ENCODE measurements around the gene HPX. TPM values are rescaled to one million over a fixed set of nuclear protein-coding genes. Genes with fewer than 3 reads are reported as not detected.
A peak's percentile ranks its signal among the peaks of the same experiment; 100 is the strongest.

The HPX gene
- total RNA-seq, 2 donors from 2014 or later: 1.2 to 1.7 TPM

- intact Hi-C loops (cut with DNase I): no loop called here
- DNase-seq (ENCODE audit: low spot score): no peak
Measured at GRCh38 chr11:6420677-6421076, 20.1 kb downstream of the HPX start.

GRCh38 chr11:6419009-6419631 lies 21.7 kb downstream of the HPX start, which contains the start of gene APBB1:
APBB1 (minus strand) TSS chr11:6419094; CDS start chr11:6411347, 7,747 bp downstream.
- peak; percentile 86 for DNase-seq (ENCODE audit: low spot score)
- intact Hi-C loops (cut with DNase I): no loop called here

DNA sequence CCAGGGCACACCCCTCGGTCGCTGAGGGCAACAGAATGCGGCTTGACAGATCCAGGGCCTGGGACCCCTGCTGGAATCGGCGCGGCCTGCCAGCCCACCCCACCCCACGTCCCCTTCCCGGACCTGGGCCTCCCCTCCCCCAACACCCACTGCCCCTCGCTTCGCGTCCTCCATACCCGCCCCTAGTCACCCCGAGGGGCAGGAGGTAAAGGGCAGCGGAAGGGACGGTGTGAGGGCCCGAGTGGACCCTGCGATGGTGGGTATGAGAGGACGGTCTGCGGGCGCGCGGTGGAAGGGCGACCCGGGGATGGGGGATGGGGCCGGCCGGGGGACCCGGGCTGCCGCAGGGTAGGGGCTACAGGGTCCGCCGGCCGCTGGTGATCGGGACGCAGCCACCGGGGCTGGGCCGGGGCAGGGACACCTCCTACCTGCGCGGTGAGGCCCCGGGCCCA lies 22.2 kb downstream of the HPX start:
- intact Hi-C loops (cut with DNase I): no loop called here
- DNase-seq (ENCODE audit: low spot score): no peak

- intact Hi-C loops (cut with DNase I): no loop called here
- no peak for DNase-seq (ENCODE audit: low spot score)
Measured at GRCh38 chr11:6417907-6418556, 22.8 kb downstream of the HPX start.

DNA sequence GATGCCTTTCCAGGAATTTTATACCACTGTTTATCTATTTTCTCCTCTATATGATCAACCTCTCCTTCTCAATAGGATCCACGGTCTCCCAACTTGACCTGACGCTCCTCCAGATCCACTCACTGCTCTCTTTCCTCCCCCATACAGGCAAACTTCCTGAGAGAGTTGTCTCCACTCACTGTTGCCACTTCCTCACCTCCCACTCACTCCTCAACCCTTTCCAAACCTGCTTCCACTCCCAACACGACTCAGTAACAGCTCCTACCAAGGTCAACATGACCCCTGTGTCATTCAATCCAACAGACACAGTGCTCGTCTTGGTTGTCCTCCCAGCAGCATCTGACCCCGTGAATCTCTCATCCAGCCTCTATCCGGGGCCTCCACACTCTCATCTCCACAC lies 25.0 kb downstream of the HPX start:
- intact Hi-C loops (cut with DNase I): no loop called here
- no peak for DNase-seq (ENCODE audit: low spot score)

DNA sequence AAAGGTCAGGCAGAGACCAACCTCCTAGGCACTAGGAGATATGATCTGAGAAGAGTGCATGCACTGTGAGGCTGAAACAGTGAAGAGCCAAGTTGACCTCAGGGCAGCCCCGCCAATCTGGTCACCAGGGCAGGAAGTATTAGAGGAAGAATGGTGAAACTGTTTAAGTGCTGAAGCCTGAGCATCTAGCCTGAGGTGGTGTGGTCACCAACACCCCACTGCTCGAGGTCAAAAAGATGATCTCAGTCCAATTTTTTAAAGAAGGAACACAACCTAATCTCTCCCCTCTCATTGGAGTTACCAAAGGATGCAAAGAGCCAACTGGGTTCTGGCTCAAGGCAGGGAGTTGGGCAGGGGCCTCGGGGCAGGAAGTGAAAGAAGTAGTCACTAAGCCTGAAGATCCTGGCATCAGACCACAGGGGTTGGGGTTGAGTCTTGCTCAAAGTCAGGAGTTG lies 25.9 kb downstream of the HPX start:
- DNase-seq (ENCODE audit: low spot score): no peak
- intact Hi-C loops (cut with DNase I): no loop called here

- intact Hi-C loops (cut with DNase I): no loop called here
- no peak for DNase-seq (ENCODE audit: low spot score)
Measured at GRCh38 chr11:6413791-6414201, 27.0 kb downstream of the HPX start.

DNA sequence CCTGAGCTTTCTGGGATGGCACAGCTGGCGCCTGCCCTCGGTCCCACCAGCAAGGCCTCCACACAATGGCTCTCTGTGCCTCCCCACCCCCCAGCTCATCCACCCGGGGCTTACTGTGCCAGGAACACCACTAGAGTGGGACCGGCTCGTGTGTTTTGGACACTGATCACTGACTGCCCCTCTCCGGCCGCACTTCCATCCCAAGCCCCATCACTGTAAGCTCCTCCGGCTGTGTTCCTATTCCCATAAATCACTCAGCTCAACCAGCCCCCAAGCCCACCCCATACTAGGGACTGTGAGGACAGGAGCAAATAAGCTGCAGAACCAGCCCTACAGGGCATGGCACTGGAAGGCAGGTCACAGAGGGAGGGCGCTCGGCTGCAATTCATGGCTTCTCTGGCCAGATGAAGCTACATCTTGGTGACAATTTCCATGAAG lies 29.2 kb downstream of the HPX start:
- no peak for DNase-seq (ENCODE audit: low spot score)
- intact Hi-C loops (cut with DNase I): no loop called here

DNA sequence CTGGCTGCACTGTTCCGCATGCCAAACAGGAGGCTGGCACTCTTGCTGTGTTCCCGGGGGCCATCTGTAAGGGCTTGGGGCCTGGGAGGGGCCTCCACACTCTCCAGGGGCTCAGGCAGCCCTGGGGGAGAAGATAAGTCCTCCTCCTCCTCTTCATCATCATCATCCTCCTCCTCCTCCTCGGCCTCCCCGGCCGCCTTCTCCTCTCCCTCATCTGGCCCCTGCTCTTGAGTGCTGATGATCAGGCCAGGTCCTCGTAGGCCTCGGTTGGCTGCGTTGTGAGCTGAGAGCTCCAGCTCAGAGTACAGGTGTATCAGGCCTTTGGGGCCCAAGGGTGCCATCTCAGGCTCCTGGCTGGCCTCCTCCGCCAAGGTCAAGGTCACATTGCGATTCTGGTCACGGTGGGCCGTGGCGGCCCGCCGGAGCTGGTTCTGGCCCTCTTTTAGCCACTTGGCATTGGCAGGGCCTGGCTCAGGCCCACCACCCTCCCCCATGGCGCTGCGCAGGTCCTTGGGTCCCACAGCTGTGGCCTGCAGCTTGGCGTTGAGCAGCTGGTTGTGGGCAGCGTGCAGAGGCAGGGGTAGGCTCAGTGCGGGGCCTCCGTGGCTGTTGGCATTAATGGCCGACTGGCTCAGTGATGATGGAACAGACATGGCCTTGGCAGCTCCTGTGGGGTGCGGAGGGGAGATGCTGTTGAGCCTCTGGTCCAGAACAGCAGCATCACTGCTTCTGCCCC lies 29.9 kb downstream of the HPX start:
- DNase-seq (ENCODE audit: low spot score): no peak
- intact Hi-C loops (cut with DNase I): no loop called here

DNA sequence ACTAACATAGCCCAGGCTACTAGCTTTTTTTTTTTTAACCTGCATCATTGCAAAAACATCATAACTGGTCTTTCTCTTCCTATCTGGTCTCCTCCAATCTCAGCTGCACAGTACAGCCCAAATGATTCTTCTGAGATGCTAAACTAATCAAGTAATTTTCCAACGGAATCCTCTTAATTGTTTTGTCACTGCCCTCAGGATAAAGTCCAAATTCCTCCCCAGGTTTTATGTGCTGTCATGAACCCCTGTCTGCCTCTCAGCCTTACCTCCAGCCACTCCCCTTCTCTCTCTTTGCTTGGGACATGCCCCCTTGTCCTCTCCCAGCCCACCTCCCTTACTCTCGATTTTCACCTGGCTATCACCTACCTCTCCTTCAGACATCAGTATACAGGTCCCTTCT lies 34.4 kb downstream of the HPX start:
- intact Hi-C loops (cut with DNase I): no loop called here
- DNase-seq (ENCODE audit: low spot score): no peak

GRCh38 chr11:6405846-6406245 lies 34.9 kb downstream of the HPX start:
- peak; percentile 50 for DNase-seq (ENCODE audit: low spot score)
- intact Hi-C loops (cut with DNase I): no loop called here

DNA sequence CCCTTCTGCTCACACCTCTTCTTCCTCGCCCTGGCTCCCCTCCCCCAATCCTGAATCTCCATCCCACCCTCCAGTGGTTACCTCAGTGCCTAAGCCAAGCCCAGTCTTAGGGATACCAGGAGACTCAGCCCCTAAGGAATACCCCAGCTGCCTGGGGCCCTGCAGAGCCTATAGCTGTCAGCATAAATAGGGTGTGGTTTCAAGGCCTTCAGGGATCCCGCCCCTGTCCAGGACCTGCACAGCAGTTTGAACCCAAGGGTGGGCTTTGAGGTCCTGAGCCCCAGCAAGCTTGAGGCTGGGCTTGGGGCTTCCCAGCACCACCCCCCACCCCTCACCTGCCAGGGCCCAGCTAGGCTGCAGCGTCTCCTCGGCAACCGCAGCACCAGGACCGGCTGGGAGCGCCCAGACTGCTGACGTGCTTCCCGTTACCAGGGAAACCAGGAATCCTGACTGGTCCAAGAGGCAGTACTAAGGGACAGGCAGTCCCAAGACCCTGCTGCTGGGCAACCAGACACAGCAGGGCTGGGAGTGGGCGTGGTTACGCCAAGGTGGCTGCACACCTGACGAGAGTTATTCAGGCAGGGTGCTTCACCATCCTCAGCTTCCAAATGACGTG lies 35.6 kb downstream of the HPX start:
- intact Hi-C loops (cut with DNase I): no loop called here
- DNase-seq (ENCODE audit: low spot score): peak; percentile 77

GRCh38 chr11:6404342-6405051 lies 36.3 kb downstream of the HPX start:
- DNase-seq (ENCODE audit: low spot score): no peak
- intact Hi-C loops (cut with DNase I): no loop called here

DNA sequence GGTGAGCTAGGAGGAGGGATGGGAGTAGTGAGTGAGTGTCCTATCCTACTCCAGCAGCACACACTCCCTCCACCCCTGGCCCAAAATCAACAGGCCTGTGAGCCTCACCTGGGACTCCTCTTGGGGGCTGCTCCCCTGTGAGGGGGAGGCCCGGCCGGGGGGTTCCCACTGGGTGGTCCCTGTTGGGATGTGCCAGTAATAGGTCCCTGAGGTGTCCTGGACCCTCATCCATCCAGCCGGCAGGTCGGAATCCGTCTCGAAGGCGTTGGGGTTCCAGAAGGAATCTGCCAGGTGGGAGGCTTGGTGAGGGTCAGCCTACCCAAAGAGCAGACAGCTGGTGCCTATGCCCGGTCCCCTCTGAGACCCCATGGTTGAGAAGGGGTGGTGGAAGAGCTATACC lies 37.2 kb downstream of the HPX start:
- no peak for DNase-seq (ENCODE audit: low spot score)
- intact Hi-C loops (cut with DNase I): no loop called here

DNA sequence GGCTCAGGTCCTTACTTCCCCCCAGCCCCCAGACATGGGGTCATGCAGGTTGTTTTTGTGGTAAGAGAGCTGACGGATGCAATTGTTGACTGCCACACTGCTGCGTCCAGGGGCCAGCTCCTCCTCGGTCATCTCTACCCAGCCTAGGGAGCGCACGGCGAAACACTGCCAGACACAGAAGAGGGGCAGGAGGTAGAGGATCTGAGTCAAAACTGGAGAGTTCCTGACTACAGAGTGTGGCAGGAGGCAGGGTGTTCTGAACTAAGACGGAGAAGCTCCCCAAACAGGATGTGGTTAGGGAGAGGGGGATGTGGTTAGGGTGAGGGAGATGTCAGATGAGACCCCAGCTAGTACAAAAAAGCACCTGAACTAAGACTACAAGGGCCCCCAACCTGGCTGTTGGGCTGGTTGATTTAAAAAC lies 38.2 kb downstream of the HPX start:
- intact Hi-C loops (cut with DNase I): no loop called here
- no peak for DNase-seq (ENCODE audit: low spot score)

- DNase-seq (ENCODE audit: low spot score): no peak
- intact Hi-C loops (cut with DNase I): no loop called here
Measured at GRCh38 chr11:6402061-6402470, 38.7 kb downstream of the HPX start.

DNA sequence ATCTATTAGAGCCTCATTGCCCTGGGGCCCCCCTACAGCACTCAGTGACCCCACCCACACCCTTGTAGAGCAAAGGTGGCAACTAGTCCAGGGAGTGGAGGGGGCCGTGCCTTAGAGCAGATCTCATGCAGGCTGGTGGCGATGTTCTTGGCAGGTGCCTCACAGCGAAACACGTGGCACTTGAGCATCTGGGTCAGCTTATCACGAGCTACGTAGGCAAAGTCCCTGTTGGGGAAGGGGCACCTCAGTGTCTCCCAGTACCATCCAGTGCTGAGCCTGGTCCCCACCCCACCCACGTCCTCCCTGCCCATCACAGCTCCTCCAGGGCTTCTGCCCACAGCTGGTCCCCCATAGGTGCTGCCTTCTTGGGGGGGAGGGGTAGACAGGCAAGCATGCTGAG lies 39.3 kb downstream of the HPX start:
- intact Hi-C loops (cut with DNase I): no loop called here
- no peak for DNase-seq (ENCODE audit: low spot score)

GRCh38 chr11:6400431-6401345 lies 40.1 kb downstream of the HPX start:
- DNase-seq (ENCODE audit: low spot score): no peak
- intact Hi-C loops (cut with DNase I): no loop called here

Measured in posterior vena cava (tissue), 2 donors.